Activated CD4-positive, CD25-positive, alpha-beta regulatory T cell treated with anti-CD3 and anti-CD28 coated beads, Interleukin-2, amount 50 U/mL, for 16 hours (primary cell): Measurements from ENCODE around the gene RFX4.
"Not testable (repeated sequence)": the region's sequence is repeated elsewhere in the genome, so short reads cannot be mapped to it uniquely, and the experiment has no call there.

Experiments
- DNase-seq: peaks from one replicate; pipeline ENCODE4 v3.0.0-alpha.2; 2020; ENCODE audit warnings: low read depth, low spot score

Gene RFX4

GRCh38 chr12:106690569-106691305, 107.9 kb downstream of the RFX4 start:
- no peak for DNase-seq

GRCh38 chr12:106692033-106692432, 109.2 kb downstream of the RFX4 start:
- DNase-seq: not testable (repeated sequence)

GRCh38 chr12:106692896-106693820, 110.4 kb downstream of the RFX4 start:
- no peak for DNase-seq

GRCh38 chr12:106696071-106696470, 113.3 kb downstream of the RFX4 start:
- DNase-seq: no peak

- DNase-seq: no peak
These were observed 114.0 kb downstream of the RFX4 start for GRCh38 chr12:106696681-106697417.

- DNase-seq: no peak
These were observed 121.3 kb downstream of the RFX4 start for GRCh38 chr12:106704081-106704480.

- DNase-seq: no peak
These were observed 123.2 kb downstream of the RFX4 start for GRCh38 chr12:106705971-106706370.

GRCh38 chr12:106709068-106709511, 126.3 kb downstream of the RFX4 start:
- DNase-seq: no peak

- no peak for DNase-seq
These were observed 127.5 kb downstream of the RFX4 start for GRCh38 chr12:106710143-106710893.

- no peak for DNase-seq
These were observed 128.5 kb downstream of the RFX4 start for GRCh38 chr12:106711316-106711715.

GRCh38 chr12:106712768-106713167, 130.0 kb downstream of the RFX4 start:
- no peak for DNase-seq

GRCh38 chr12:106714926-106715325, 132.1 kb downstream of the RFX4 start:
- no peak for DNase-seq

GRCh38 chr12:106715582-106715981, 132.8 kb downstream of the RFX4 start:
- no peak for DNase-seq

GRCh38 chr12:106717673-106718072, 134.9 kb downstream of the RFX4 start:
- DNase-seq: no peak

GRCh38 chr12:106719879-106720278, 137.1 kb downstream of the RFX4 start:
- no peak for DNase-seq

- DNase-seq: no peak
These were observed 137.9 kb downstream of the RFX4 start for GRCh38 chr12:106720696-106721095.

GRCh38 chr12:106721915-106722314, 139.1 kb downstream of the RFX4 start:
- DNase-seq: no peak

GRCh38 chr12:106722837-106723236, 140.0 kb downstream of the RFX4 start:
- no peak for DNase-seq

- DNase-seq: no peak
These were observed 140.6 kb downstream of the RFX4 start for GRCh38 chr12:106723416-106723815.

GRCh38 chr12:106724116-106724515, 141.3 kb downstream of the RFX4 start:
- no peak for DNase-seq

- DNase-seq: no peak
These were observed 142.1 kb downstream of the RFX4 start for GRCh38 chr12:106724934-106725333.
